Mucosa of rectum (tissue), 2 donors: Measurements from ENCODE around the gene DCDC2B.

Experiments used
- H3K27ac ChIP-seq, 2 donors: one replicate each; pipeline ENCODE4 v1.7.0; 2013; ENCODE audit warnings: inconsistent platforms in 2 of 2, low read depth in 2 of 2, low read length in 2 of 2
- H3K27me3 ChIP-seq, 2 donors: one replicate each; pipeline ENCODE4 v1.7.0; 2013; ENCODE audit warnings: low read length in 2 of 2; ENCODE audit not compliant: control insufficient read depth in 2 of 2, insufficient read depth in 2 of 2
- H3K36me3 ChIP-seq, 2 donors: one replicate each; pipeline ENCODE4 v1.7.0; 2013; ENCODE audit warnings: low read length in 2 of 2; ENCODE audit not compliant: control insufficient read depth in 2 of 2, insufficient read depth in 2 of 2
- H3K4me1 ChIP-seq, 2 donors: one replicate each; pipeline ENCODE4 v1.7.0; 2013; ENCODE audit warnings: low read length in 2 of 2, mild to moderate bottlenecking in 1 of 2; ENCODE audit not compliant: control insufficient read depth in 2 of 2, insufficient read depth in 2 of 2
- H3K4me3 ChIP-seq, 2 donors: one replicate each; pipeline ENCODE4 v1.7.0; 2013; ENCODE audit warnings: low read length in 2 of 2
- H3K9ac ChIP-seq, 2 donors: one replicate each; pipeline ENCODE4 v1.7.0; 2013; ENCODE audit warnings: low read length in 2 of 2, low read depth in 1 of 2, mild to moderate bottlenecking in 1 of 2
- H3K9me3 ChIP-seq, 2 donors: one replicate each; pipeline ENCODE4 v1.7.0; 2013; ENCODE audit warnings: low read length in 2 of 2; ENCODE audit not compliant: control insufficient read depth in 2 of 2
- donor health status: healthy.
- donor health status: Normal muscosa, but diverticular disease.

The DCDC2B gene

GRCh38 chr1:32221581-32221979 lies 12.7 kb downstream of the DCDC2B start:
- Histone ChIP-seq H3K9ac (peak overlapping the region; percentile 74 to 98), H3K27me3 (no peaks in the 10 kb centered on the region), H3K4me1 (peaks cover 23 to 30% of the 10 kb centered on the region in 2 donors), H3K27ac (peak overlapping the region in 1 of 2 donors; percentile 85), H3K36me3 (peaks cover 24 to 30% of the 10 kb centered on the region in 2 donors), H3K4me3 (peak overlapping the region; percentile 95 to 96), H3K9me3 (no peaks in the 10 kb centered on the region)

GRCh38 chr1:32221980-32222755 lies 13.3 kb downstream of the DCDC2B start, which contains the start of the genes EIF3I and TMEM234:
Gene EIF3I, plus strand, starts transcription at chr1:32222407. Its CDS starts 35 bp downstream, at chr1:32222442.
Gene TMEM234, minus strand, starts transcription at chr1:32222353. Its CDS starts 31 bp downstream, at chr1:32222322.
- no peaks in the 10 kb centered on the region for H3K27me3 ChIP-seq
- peaks cover 18 to 25% of the 10 kb centered on the region in 2 donors for H3K36me3 ChIP-seq

DNA sequence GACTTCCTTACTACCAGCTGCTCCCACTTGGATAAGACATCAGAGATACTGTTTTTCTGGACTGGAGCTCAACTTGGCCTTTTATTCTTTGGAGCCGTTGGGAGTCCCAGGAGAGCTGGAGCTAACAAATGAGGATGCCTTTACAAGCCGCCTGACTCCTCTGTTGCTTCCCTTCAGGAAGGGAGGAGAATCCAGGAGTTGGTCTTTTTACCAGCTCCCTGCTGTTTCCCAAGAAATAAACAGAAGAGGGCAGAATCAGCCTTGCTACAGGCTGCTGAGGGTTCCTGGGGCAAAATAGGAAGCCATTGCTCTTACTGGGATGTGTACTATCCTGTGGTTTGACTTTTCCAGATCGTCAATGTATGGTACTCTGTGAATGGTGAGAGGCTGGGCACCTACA lies 14.8 kb downstream of the DCDC2B start:
- H3K9me3 ChIP-seq = no peaks in the 10 kb centered on the region
- peaks cover 29 to 36% of the 10 kb centered on the region in 2 donors for H3K36me3 ChIP-seq

More at GRCh38 chr1:32221980-32222755, 13.3 kb downstream of the DCDC2B start, which contains the start of the genes EIF3I and TMEM234:
- Histone ChIP-seq H3K4me3 (peak within 1 kb of the TSS; percentile 95 to 96), H3K9ac (peak within 1 kb of the TSS; percentile 97 to 98), H3K27ac (peak within 1 kb of the TSS; percentile 84 to 85), H3K4me1 (peaks cover 18 to 24% of the 10 kb centered on the region in 2 donors), H3K9me3 (no peaks in the 10 kb centered on the region)

DNA sequence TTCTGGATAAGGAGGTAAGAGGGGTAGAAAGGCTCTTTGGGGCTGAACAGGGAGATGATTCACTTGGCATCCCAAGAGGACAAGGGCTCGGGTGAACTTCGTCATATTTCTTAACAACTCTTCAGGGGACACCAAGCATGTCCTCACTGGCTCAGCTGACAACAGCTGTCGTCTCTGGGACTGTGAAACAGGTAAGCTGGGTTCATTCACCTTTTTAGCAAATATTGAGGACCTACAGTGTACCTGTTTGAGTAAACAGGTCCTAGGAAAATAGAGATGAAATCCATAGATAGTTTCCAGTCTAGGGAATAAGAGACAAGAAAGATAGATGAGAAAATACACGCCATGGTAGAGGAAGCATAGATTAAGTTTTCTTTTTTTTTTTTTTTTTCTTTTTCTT lies 15.4 kb downstream of the DCDC2B start:
- H3K36me3 ChIP-seq = peaks cover 34 to 41% of the 10 kb centered on the region in 2 donors
- H3K9me3 ChIP-seq = no peaks in the 10 kb centered on the region
- no peak overlapping the region for H3K9ac ChIP-seq
- H3K27ac ChIP-seq = no peak overlapping the region
- peaks cover 18% of the 10 kb centered on the region in 2 donors for H3K4me1 ChIP-seq
- H3K4me3 ChIP-seq = no peak overlapping the region
- H3K27me3 ChIP-seq = no peaks in the 10 kb centered on the region

More for the DNA sequence above, 14.8 kb downstream of the DCDC2B start:
- H3K4me1 ChIP-seq = peaks cover 18% of the 10 kb centered on the region in 2 donors
- peak overlapping the region in 1 of 2 donors; percentile 26 for H3K4me3 ChIP-seq
- H3K9ac ChIP-seq = peak overlapping the region in 1 of 2 donors; percentile 54
- no peaks in the 10 kb centered on the region for H3K27me3 ChIP-seq
- no peak overlapping the region for H3K27ac ChIP-seq

DNA sequence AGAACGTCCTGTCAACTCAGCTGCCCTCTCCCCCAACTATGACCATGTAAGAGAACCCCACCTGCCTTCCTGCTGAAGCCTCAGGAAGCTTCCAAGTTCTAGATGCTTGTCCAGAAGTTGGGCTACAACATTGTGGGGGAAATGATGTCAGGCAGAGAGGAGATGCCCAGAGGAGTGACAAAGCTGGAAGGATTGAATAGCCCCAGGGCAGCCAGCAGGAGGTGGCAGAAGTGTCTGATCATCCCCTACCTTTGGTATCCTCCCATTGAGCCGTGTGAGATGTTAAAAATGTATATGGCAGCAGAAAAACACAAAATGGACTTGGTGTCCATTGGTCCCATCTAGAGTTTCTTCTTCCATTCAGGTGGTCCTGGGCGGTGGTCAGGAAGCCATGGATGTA lies 19.9 kb downstream of the DCDC2B start:
- peaks cover 0 to 2% of the 10 kb centered on the region in 2 donors for H3K4me1 ChIP-seq
- no peak overlapping the region for H3K4me3 ChIP-seq
- H3K27me3 ChIP-seq = no peaks in the 10 kb centered on the region
- peaks cover 50 to 61% of the 10 kb centered on the region in 2 donors for H3K36me3 ChIP-seq
- no peak overlapping the region for H3K27ac ChIP-seq
- H3K9ac ChIP-seq = no peak overlapping the region
- no peaks in the 10 kb centered on the region for H3K9me3 ChIP-seq

DNA sequence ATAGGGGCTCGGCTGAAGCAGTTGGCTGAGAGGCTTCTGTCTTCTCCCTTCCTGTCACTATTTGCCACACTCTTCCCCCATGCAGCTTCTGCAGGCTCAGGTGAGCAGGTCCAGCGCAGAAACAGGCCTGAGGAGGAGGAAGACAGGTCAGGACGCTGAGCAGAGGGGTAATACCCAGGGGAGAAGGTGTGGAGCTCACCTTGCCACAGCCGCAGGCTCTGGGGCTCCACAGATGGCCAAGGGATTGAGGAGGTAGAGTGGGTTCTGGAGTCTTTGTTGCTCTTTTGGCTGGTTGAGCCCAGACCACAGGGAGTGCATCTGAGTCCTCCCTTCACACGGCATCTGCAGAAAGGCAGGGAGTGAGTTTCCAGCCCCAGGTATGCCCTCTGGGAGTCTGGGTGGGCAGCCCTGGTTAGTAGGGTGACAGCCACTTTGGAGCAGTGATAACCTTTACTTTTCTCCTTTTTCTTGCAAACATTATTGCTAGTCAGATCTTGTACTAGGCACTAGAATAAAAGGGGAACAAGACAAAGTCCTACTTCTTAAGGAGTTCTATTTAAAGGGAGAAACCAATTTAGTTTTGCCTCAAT lies 23.0 kb downstream of the DCDC2B start:
- H3K36me3 ChIP-seq = peaks cover 36 to 45% of the 10 kb centered on the region in 2 donors
- H3K27ac ChIP-seq = no peak overlapping the region
- no peak overlapping the region for H3K4me3 ChIP-seq
- no peaks in the 10 kb centered on the region for H3K4me1 ChIP-seq
- no peaks in the 10 kb centered on the region for H3K9me3 ChIP-seq
- H3K27me3 ChIP-seq = no peaks in the 10 kb centered on the region
- no peak overlapping the region for H3K9ac ChIP-seq

GRCh38 chr1:32232558-32233304 lies 23.8 kb downstream of the DCDC2B start:
- Histone ChIP-seq H3K27me3 (no peaks in the 10 kb centered on the region), H3K9ac (no peak overlapping the region), H3K4me1 (no peaks in the 10 kb centered on the region), H3K4me3 (no peak overlapping the region), H3K9me3 (no peaks in the 10 kb centered on the region), H3K36me3 (peaks cover 30 to 39% of the 10 kb centered on the region in 2 donors), H3K27ac (no peak overlapping the region)

DNA sequence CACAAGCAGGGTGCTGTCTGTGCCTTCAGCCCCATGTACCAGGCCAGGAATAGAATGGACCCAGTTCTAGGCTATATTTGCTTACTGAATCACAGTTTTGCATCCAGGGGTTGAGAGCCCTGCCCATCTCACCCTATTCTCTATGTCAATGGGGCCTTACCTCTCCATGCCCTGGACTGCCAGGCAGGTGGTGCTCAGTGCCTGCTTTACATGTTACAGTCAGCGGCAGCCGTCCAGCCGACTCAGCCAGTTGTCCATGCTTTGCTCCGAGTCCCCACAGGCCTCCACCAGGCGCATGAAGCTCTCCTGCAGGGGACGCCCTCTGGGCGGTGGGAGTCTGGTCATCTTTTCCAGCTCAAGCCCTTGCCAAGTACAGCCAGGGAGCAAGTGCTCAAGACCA lies 25.9 kb downstream of the DCDC2B start:
- peaks cover 0 to under 1% of the 10 kb centered on the region in 2 donors for H3K4me1 ChIP-seq
- H3K9me3 ChIP-seq = no peaks in the 10 kb centered on the region
- H3K9ac ChIP-seq = no peak overlapping the region
- H3K27ac ChIP-seq = no peak overlapping the region
- H3K36me3 ChIP-seq = peaks cover 16 to 22% of the 10 kb centered on the region in 2 donors
- H3K4me3 ChIP-seq = no peak overlapping the region
- no peaks in the 10 kb centered on the region for H3K27me3 ChIP-seq

- Histone ChIP-seq H3K9ac (no peak overlapping the region), H3K4me3 (no peak overlapping the region), H3K27ac (peak overlapping the region in 1 of 2 donors; percentile 76), H3K9me3 (no peaks in the 10 kb centered on the region), H3K36me3 (no peaks in the 10 kb centered on the region), H3K4me1 (peaks cover 3 to 13% of the 10 kb centered on the region in 2 donors), H3K27me3 (no peaks in the 10 kb centered on the region)
Observed at GRCh38 chr1:32239337-32239736, 30.4 kb downstream of the DCDC2B start.
